CD8-positive, alpha-beta memory T cell (primary cell): ENCODE measurements around the gene SRRM4. TPM values are rescaled to one million over a fixed set of nuclear protein-coding genes. Genes with fewer than 3 reads are reported as not detected.

Experiments used
- CTCF ChIA-PET: fragments of 350-600 bp; sonication (Branson Sonifier 250); formaldehyde crosslinking; loops from one replicate; lab custom pipeline; 2021; ENCODE audit warnings: antibody characterized with exemption; lab: Charles Lee
- POLR2A ChIA-PET: fragments of 350-600 bp; sonication (Branson Sonifier 250); formaldehyde crosslinking; loops from one replicate; lab custom pipeline; 2021; ENCODE audit warnings: antibody characterized with exemption; lab: Charles Lee
- DNase-seq, 5 donors: peaks; one replicate each; pipeline versions ENCODE4 v3.0.0 to v3.0.0-alpha.2; 2020 to 2022; ENCODE audit warnings: mixed read lengths in 1 of 5
- H3K27ac ChIP-seq: one replicate; pipeline ENCODE4 v1.7.0; 2013; ENCODE audit warnings: low read depth, mild to moderate bottlenecking, low read length, moderate library complexity
- H3K27me3 ChIP-seq: 2 replicates; pipeline ENCODE4 v1.7.0; 2013; ENCODE audit warnings: low read length, mild to moderate bottlenecking; ENCODE audit not compliant: insufficient read depth, poor library complexity, severe bottlenecking
- H3K36me3 ChIP-seq: 2 replicates; pipeline ENCODE4 v1.7.0; 2013; ENCODE audit warnings: mild to moderate bottlenecking, low read length, moderate library complexity; ENCODE audit not compliant: insufficient read depth
- H3K4me1 ChIP-seq: 2 replicates; pipeline ENCODE4 v1.7.0; 2013; ENCODE audit warnings: mild to moderate bottlenecking, low read length, moderate library complexity; ENCODE audit not compliant: insufficient read depth
- H3K4me3 ChIP-seq: 2 replicates; pipeline ENCODE4 v1.7.0; 2013; ENCODE audit warnings: mild to moderate bottlenecking, low read length
- H3K9me3 ChIP-seq: 2 replicates; pipeline ENCODE4 v1.7.0; 2013; ENCODE audit warnings: mild to moderate bottlenecking, low read length
- H3K27ac Mint-ChIP-seq, 8 donors: one replicate each; pipeline ENCODE4 v1.8.0; 2020 to 2021; ENCODE audit warnings: mixed read lengths in 8 of 8, mild to moderate bottlenecking in 6 of 8, inconsistent platforms in 3 of 8, moderate library complexity in 3 of 8
- H3K27me3 Mint-ChIP-seq, 2 donors: one replicate each; pipeline ENCODE4 v1.8.0; 2020 to 2021; ENCODE audit warnings: mixed read lengths in 2 of 2, mild to moderate bottlenecking in 1 of 2, moderate library complexity in 1 of 2
- H3K36me3 Mint-ChIP-seq, 3 donors: one replicate each; pipeline ENCODE4 v1.8.0; 2020 to 2021; ENCODE audit warnings: mixed read lengths in 3 of 3, inconsistent platforms in 1 of 3, mild to moderate bottlenecking in 1 of 3
- H3K4me1 Mint-ChIP-seq, 3 donors: one replicate each; pipeline ENCODE4 v1.8.0; 2020 to 2021; ENCODE audit warnings: mixed read lengths in 3 of 3, inconsistent platforms in 1 of 3, mild to moderate bottlenecking in 1 of 3
- H3K4me3 Mint-ChIP-seq, 7 donors: one replicate each; pipeline ENCODE4 v1.8.0; 2020 to 2021; ENCODE audit warnings: mixed read lengths in 7 of 7, mild to moderate bottlenecking in 6 of 7, moderate library complexity in 4 of 7, inconsistent platforms in 2 of 7
- H3K9me3 Mint-ChIP-seq, 5 donors: one replicate each; pipeline ENCODE4 v1.8.0; 2020 to 2022; ENCODE audit warnings: mixed read lengths in 5 of 5, mild to moderate bottlenecking in 3 of 5, moderate library complexity in 2 of 5, inconsistent platforms in 1 of 5
- polyA plus RNA-seq: library from polyadenylated mRNA; unstranded; fragments of 300-500 nt; fragmentation: Illumina TruSeq; gene quantifications from one replicate; pipeline ENCODE4 v1.2.3, GENCODE V29; 2021
- total RNA-seq, 2 experiments: library from RNA; stranded (reverse); gene quantifications; one replicate each; pipeline ENCODE4 v1.2.3, GENCODE V29; 2021

The SRRM4 gene, protein sequence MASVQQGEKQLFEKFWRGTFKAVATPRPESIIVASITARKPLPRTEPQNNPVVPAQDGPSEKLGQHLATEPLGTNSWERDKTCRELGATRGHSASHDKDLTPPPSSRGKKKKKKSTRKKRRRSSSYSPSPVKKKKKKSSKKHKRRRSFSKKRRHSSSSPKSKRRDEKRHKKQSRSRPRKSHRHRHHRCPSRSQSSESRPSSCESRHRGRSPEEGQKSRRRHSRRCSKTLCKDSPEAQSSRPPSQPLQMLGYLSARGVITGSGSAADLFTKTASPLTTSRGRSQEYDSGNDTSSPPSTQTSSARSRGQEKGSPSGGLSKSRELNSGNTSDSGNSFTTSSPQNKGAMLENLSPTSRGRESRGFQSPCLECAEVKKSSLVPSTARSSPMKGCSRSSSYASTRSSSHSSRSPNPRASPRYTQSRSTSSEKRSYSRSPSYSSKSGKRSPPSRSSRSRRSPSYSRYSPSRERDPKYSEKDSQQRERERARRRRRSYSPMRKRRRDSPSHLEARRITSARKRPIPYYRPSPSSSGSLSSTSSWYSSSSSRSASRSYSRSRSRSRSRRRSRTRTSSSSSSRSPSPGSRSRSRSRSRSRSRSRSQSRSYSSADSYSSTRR
- total RNA-seq: not detected
- not detected for polyA plus RNA-seq

DNA sequence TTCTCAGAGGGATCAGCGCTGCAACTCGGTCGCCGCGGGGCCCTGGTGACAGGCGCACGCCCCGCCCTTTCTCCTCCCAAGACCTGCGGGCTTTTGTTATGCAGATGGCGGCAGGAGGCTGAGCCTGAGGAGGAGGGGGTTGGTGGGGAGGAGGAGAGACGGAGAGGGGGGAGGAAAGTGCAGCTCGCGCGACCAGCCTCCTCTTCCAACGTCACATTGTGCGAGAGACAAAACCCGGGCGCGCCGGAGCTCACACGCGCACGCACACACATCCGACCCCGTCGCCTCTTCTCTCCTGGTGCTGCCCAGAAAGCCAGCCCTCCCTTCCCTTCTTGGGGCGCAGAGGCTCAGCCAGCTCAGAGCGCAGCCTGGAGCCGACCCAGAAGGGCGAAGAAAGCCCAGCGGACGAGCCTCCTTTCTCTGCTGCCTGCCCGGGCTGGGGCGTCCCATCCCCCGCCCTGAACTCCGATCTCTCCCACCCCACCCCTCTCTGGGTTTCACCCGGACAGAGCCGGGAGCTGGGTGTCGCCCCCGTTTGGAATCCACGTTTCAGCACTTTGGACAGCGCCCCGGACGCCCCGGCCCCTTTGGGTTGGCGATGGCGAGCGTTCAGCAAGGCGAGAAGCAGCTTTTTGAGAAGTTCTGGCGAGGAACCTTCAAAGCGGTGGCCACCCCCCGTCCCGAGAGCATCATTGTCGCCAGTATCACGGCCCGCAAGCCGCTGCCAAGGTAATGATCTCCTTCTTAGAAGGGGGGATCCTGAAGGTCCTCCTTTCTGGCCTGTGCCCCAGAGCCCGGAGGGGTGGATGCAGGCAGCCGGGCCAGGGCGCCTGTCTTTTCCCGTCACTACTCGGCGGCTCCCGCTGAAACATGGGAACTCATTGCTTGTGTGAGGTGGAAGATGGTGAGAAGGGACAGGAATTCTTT lies at the start of gene SRRM4:
Gene SRRM4, plus strand, starts transcription at position 257 of the 927 bp plus-strand sequence. Its CDS starts 342 bp downstream, at position 599.
- ChIA-PET CTCF (no interaction called here), POLR2A (no interaction called here)
- Mint-ChIP-seq H3K4me1 (no peaks in the 10 kb centered on the region), H3K36me3 (no peaks in the 10 kb centered on the region), H3K9me3 (peaks cover 4 to 18% (median 9%) of the 10 kb centered on the region in 5 donors), H3K27me3 (peaks cover 37 to 44% of the 10 kb centered on the region in 2 donors), H3K4me3 (no peak within 1 kb of the TSS), H3K27ac (no peak within 1 kb of the TSS)
- no peaks in the 10 kb centered on the region for H3K4me1 ChIP-seq
- H3K27ac ChIP-seq: no peak within 1 kb of the TSS
- no peaks in the 10 kb centered on the region for H3K36me3 ChIP-seq
- H3K9me3 ChIP-seq: no peaks in the 10 kb centered on the region
- no peak for DNase-seq
- H3K27me3 ChIP-seq: no peaks in the 10 kb centered on the region
- H3K4me3 ChIP-seq: no peak within 1 kb of the TSS

DNA sequence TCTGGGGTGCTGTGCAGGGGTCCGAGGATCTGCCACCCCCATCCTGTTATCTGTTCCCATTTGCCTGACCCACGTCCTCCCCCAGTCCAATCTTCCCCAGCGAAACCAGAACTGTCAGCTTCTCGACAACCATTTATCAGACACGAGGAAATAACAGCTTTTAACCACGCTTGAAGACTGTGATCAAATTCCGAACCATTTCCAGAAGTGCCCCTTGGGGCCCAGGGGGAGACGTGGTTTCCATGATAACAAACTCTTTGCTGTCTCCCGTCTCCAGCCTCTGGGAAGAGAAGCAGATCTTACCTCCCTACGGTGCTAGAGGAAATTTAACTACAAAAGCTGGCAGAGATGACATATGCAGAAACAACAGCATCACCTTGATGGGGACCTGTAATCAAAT lies 35.1 kb upstream of the SRRM4 start:
- ChIA-PET CTCF (no interaction called here), POLR2A (no interaction called here)
- Mint-ChIP-seq H3K4me1 (no peaks in the 10 kb centered on the region), H3K4me3 (no peak overlapping the region), H3K27me3 (no peaks in the 10 kb centered on the region), H3K36me3 (no peaks in the 10 kb centered on the region), H3K9me3 (peaks cover 0 to 5% (median 2%) of the 10 kb centered on the region in 5 donors), H3K27ac (no peak overlapping the region)
- no peaks in the 10 kb centered on the region for H3K9me3 ChIP-seq
- DNase-seq: no peak
- H3K27me3 ChIP-seq: no peaks in the 10 kb centered on the region
- H3K4me3 ChIP-seq: no peak overlapping the region
- no peaks in the 10 kb centered on the region for H3K36me3 ChIP-seq
- no peaks in the 10 kb centered on the region for H3K4me1 ChIP-seq
- no peak overlapping the region for H3K27ac ChIP-seq

DNA sequence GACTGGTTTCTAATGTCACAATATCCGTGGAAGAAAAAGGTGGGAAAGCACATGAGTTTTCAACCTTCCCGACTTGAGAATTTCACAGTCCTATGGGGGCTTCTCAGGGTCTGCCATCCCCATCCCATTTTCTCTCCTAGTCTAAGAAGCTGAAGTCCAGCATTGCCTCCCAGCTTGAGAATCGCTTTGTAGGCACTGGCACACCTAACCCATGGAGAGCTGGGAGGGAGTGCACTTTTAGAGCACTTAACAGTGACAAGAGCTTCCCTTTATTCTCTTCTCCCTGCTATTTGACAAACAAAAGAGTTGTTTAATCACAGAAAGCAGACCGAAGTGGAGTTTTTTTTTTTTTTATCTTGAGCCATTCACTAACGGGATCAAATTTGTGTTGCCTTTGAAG lies 22.8 kb upstream of the SRRM4 start:
- Mint-ChIP-seq H3K36me3 (no peaks in the 10 kb centered on the region), H3K9me3 (peaks cover 2 to 8% (median 2%) of the 10 kb centered on the region in 5 donors), H3K4me1 (no peaks in the 10 kb centered on the region), H3K27me3 (peaks cover 0 to 2% of the 10 kb centered on the region in 2 donors), H3K27ac (no peak overlapping the region), H3K4me3 (no peak overlapping the region)
- no peaks in the 10 kb centered on the region for H3K9me3 ChIP-seq
- H3K36me3 ChIP-seq: no peaks in the 10 kb centered on the region
- POLR2A ChIA-PET: no interaction called here
- CTCF ChIA-PET: no interaction called here
- no peak overlapping the region for H3K4me3 ChIP-seq
- H3K27me3 ChIP-seq: no peaks in the 10 kb centered on the region
- DNase-seq: no peak
- H3K4me1 ChIP-seq: no peaks in the 10 kb centered on the region
- no peak overlapping the region for H3K27ac ChIP-seq

DNA sequence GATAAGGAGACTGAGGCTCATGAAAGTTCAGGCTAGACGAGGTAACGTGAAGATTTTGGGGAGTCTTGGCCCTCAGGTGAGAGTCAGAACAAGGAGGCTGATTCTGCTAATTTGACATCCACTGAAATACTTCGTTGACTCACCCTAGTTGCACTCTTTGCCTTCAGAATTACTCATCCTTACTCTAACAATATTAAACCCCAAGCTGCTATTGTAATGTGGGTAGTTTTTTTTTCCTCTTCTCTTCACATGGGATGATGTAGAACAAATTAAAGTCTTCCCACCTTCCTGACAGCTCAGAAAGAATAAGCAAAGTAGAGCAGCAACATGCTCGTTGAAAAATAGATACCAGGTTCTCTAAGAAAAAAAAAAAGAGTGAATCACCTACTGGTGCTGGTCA lies 22.0 kb upstream of the SRRM4 start:
- H3K9me3 ChIP-seq: no peaks in the 10 kb centered on the region
- H3K27me3 Mint-ChIP-seq: peaks cover 0 to 2% of the 10 kb centered on the region in 2 donors
- CTCF ChIA-PET: no interaction called here
- H3K4me1 Mint-ChIP-seq: no peaks in the 10 kb centered on the region
- DNase-seq: no peak
- POLR2A ChIA-PET: no interaction called here
- no peaks in the 10 kb centered on the region for H3K36me3 ChIP-seq
- no peaks in the 10 kb centered on the region for H3K36me3 Mint-ChIP-seq
- H3K27ac Mint-ChIP-seq: no peak overlapping the region
- no peaks in the 10 kb centered on the region for H3K27me3 ChIP-seq
- H3K4me3 ChIP-seq: no peak overlapping the region
- no peaks in the 10 kb centered on the region for H3K4me1 ChIP-seq
- no peak overlapping the region for H3K27ac ChIP-seq
- H3K4me3 Mint-ChIP-seq: no peak overlapping the region
- peaks cover 2 to 8% (median 2%) of the 10 kb centered on the region in 5 donors for H3K9me3 Mint-ChIP-seq

DNA sequence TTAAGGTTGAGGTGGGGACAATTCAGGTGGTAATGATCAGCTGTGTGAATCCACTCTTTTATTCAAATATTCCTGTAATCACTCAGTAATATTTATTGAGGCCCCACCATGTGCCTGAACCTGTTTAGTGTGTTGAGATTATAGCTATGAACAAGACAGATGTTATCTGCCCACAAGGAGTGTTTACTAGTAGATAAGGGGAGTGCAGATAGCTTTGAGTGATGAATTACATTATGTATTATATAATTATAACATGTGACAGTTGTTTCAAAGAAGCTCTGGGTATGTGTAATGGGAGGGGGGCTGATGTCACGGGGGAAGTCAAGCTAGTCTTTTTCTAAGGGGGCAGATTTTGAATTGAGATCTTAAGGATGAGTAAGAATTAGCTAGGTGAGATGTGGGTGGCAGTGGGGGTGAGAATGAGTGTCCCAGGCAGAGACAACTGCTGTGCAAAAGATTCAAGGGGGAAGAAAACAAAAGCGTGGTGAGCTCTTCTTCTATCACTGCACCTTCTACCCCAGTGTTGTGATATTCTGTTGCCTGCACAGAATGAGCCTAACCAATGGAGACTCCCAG lies 21.3 kb upstream of the SRRM4 start:
- no peak for DNase-seq
- Histone ChIP-seq H3K36me3 (no peaks in the 10 kb centered on the region), H3K27ac (no peak overlapping the region), H3K4me3 (no peak overlapping the region), H3K9me3 (no peaks in the 10 kb centered on the region), H3K4me1 (no peaks in the 10 kb centered on the region), H3K27me3 (no peaks in the 10 kb centered on the region)
- CTCF ChIA-PET: no interaction called here
- no peak overlapping the region for H3K4me3 Mint-ChIP-seq
- peaks cover 0 to 8% (median 3%) of the 10 kb centered on the region in 5 donors for H3K9me3 Mint-ChIP-seq
- POLR2A ChIA-PET: no interaction called here
- H3K4me1 Mint-ChIP-seq: no peaks in the 10 kb centered on the region
- no peaks in the 10 kb centered on the region for H3K36me3 Mint-ChIP-seq
- peaks cover 0 to 2% of the 10 kb centered on the region in 2 donors for H3K27me3 Mint-ChIP-seq
- H3K27ac Mint-ChIP-seq: no peak overlapping the region

DNA sequence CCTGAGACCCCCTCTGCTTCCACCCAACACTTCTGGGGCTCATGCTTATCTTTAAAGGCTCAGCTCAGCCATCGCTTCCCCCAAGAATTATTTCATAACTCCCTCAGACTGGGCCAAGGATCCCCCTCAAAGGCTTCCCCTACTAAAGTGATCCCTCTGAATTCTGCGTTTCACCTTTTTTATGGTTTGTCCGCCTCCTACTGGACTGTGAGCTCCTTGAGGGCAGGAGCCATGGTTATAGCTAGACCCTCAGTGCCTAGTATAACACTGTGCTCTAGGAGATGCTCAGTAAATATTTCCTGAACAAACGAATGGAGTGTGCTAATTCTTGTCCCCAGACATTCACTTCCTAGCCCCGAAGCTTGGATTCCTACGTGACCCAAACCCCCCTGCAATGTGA lies 20.5 kb upstream of the SRRM4 start:
- Mint-ChIP-seq H3K27me3 (peaks cover 0 to 2% of the 10 kb centered on the region in 2 donors), H3K36me3 (no peaks in the 10 kb centered on the region), H3K4me1 (no peaks in the 10 kb centered on the region), H3K4me3 (no peak overlapping the region), H3K27ac (no peak overlapping the region), H3K9me3 (peaks cover 0 to 8% (median 3%) of the 10 kb centered on the region in 5 donors)
- POLR2A ChIA-PET: no interaction called here
- Histone ChIP-seq H3K27me3 (no peaks in the 10 kb centered on the region), H3K27ac (no peak overlapping the region), H3K9me3 (no peaks in the 10 kb centered on the region), H3K4me3 (no peak overlapping the region), H3K36me3 (no peaks in the 10 kb centered on the region), H3K4me1 (no peaks in the 10 kb centered on the region)
- no peak for DNase-seq
- CTCF ChIA-PET: interaction anchor here (1.0 kb wide), 1 partner anchor 12 kb away, joined by 3 read pairs; no protein-coding TSS in a partner anchor

DNA sequence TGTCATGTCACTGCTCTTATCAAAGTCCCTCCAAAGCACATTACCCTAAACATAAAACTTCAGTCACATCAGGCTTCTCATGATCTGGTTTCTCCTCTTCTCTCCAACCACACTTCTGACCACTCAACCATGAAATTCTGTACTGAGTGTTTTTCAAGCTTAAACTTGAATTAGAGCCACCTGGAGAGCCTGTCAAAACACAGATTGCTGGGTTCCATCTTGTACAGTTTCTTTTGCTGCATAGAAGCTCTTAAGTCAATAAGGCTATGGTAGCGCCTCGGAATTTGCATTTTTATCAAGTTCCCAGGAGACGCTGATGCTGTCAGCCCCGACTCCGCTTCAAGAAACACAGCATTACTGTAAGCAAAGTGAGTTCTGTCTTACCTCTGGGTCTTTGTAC lies 16.4 kb upstream of the SRRM4 start:
- ChIA-PET CTCF (no interaction called here), POLR2A (no interaction called here)
- no peak for DNase-seq
- Histone ChIP-seq H3K4me1 (no peaks in the 10 kb centered on the region), H3K36me3 (no peaks in the 10 kb centered on the region), H3K9me3 (no peaks in the 10 kb centered on the region), H3K4me3 (no peak overlapping the region), H3K27me3 (no peaks in the 10 kb centered on the region), H3K27ac (no peak overlapping the region)
- Mint-ChIP-seq H3K4me1 (no peaks in the 10 kb centered on the region), H3K9me3 (peaks cover 0 to 12% (median 5%) of the 10 kb centered on the region in 5 donors), H3K27me3 (no peaks in the 10 kb centered on the region), H3K27ac (no peak overlapping the region), H3K36me3 (peaks cover 0 to 3% (median 0%) of the 10 kb centered on the region in 3 donors), H3K4me3 (no peak overlapping the region)
